Mucosa of gallbladder (tissue), 1 donor: ENCODE measurements around the gene MICA. TPM values are rescaled to one million over a fixed set of nuclear protein-coding genes. Genes with fewer than 3 reads are reported as not detected.
"Not testable (repeated sequence)": the region's sequence is repeated elsewhere in the genome, so short reads cannot be mapped to it uniquely, and the experiment has no call there.

Source experiments
- DNase-seq: peaks from one replicate; pipeline ENCODE4 v3.0.0-alpha.2; 2020; ENCODE audit warnings: low spot score
- total RNA-seq: library from RNA; stranded (reverse); gene quantifications from one replicate; pipeline ENCODE4 v1.2.1, GENCODE V29; 2021
- donor health status: DM: no; HTN: no; CAD: no.

MICA gene
- total RNA-seq, 1 donor from 2014 or later = 31.7 TPM

DNA sequence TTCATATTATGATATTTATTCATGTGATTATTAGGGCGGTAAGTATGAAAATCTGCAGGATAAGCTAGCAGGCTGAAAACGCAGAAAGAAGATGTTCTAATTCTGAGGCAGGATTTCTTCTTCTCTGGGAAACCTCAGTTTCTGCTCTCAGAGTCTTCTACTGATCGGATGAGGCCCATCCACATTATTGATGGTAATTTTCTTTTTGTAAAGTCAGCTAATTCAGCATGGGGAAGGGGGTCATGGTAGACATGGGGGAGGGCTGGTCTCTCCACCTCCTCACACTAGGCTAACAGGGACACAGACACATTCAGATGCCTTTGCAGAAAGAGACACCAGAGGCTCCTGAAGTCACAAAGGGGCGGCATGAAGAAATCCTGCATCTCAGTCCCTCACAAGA, 21.7 kb upstream of the MICA start:
- DNase-seq = no peak

DNA sequence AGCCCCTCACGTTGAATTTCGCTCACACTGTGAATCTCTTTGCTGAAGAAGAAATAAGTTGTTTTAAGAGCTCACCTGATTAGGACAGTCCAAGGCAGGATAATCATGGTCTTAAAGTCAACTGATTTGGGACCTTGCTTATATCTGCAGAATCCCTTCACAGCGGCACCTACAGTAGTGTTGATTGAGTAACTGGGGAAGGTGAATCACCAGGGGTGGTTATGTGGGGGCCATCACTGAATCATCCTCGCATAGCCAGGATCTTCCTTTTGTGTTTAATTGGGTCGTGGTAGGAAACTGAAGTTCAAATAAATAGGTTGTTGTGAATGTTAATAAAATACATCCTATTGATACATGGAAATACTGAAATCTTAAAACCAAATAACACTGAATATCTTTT, 20.2 kb upstream of the MICA start:
- no peak for DNase-seq

DNA sequence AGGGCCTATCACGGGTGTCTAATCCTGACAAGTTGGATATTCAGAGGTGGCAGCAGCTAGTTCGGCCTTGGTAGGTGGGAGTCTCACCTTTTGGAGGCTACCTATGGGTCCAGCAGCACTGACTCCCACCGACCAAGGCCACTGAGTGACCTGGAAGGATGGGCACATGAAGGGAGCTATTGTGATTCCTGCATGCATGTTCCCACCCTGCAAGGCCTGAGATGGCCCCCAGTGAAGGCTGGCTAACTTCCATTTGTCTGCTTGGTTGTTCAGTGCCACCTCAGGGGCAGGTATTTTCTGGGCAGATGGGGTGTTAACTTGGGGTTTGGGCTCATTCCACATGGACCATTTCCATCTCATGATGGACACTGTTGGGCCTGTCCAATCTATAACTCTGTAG, 18.4 kb upstream of the MICA start:
- DNase-seq = no peak

DNA sequence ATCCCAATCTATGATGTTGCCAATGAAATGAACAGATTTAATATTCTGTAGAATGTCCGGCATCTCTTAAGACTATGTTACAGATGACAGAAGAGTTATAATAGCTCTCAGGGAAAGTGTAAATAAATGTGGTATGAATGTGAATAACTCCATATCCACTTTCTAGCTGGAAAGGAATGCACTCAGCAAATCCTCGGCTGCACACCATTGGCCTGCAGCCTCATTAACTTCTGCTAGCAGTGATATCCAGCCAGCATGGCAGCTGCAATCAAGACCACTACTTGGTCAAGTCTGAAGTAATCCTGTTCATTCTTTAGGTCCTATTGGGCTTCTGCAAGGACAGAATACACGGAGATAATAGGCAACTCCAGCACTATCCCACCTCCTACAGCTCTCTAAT, 17.3 kb upstream of the MICA start:
- no peak for DNase-seq

DNA sequence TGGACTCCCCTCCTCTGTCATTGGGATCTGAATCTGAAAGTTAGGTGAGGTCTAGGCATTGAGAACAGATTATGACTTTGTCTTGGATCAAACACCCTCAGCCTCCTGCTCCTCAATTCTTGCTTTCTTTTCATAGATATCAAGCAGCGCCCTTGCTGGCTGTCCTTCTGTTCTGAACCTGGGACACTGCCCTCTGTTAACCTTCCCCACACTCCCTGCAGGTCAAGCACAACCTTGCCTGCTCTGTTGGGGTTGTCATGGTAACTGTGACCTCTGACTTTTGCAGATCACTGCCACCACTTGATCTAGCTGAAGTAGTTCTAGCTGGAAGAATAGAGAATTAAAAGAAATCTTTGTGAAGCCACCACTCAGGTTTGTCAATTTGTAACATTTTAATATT, 16.4 kb upstream of the MICA start:
- DNase-seq = no peak

DNA sequence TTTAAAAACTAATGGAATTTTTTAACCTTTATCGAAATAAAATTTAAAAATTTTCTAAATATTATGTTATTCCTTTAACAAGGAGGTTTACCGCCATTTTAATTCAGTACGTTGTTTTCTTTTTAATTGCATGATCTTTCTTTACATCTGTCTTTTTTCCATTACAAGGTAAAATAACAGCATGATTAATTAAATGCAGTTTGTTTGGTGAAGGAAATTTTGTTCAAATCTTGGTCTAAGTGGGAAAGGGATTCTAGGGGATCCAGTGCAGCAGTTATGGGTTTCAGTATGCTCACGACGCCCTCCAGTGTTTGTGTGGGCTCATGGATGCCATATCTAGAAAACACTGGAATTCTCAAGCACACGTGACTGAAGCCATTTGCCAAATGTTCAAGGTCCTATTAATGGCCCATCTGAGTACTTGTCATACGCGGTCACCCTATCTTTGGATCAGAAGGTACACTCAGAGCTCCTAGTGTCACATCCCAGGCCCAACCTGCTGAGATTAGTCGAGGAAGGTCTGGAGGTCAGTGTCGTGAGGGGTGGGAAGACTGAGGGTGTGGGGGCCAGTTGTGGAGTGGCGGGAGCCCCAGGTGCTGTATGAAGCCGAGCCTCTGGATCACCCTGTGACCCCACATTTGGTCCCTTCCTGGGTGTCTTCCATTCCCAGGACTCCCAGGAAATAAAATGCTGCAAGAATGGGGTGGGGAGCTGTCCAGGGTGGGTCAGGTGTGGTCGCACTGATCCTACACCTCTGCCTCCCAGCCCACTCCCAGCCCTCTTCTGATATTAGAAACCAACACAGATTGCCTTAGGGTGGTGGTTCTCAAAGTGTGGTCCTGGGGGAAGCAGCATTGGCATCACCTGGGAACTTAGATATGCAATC, 14.2 kb upstream of the MICA start:
- not testable (repeated sequence) for DNase-seq

DNA sequence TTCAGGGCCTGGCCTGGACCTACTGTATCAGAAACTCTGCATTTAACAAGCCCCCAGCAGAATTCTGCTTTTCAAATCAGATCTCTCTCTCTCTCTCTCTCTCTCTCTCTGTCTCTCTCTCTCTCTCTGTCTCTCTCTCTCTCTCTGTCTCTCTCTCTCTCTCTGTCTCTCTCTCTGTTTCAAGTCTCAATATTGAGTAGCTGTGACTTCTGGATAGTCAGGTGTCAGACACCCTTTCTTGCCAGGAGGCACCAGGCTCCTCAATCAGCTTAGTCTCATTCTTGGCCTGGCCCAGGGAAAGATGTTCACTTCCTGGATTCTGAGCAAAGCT, 13.6 kb upstream of the MICA start:
- DNase-seq = not testable (repeated sequence)

DNA sequence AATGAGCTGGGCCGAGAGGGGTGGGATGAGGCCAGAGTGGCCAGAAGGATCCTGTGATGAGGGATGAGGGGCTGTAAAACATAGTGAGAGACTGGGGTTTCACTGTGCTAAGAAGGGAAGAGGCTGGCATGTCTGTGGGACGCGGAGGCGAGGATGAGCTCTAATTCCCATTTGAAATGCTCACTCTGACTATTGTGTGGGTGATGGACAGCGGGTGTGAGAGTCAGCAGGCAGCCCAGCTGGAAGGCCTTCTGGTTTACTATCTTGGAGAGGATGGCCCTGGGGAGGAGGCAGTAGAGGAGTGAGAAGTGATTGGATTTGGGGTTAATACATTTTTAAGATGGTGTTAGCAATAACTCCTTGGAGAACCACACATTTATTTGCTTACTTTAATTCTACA, 9.5 kb upstream of the MICA start:
- DNase-seq = no peak

DNA sequence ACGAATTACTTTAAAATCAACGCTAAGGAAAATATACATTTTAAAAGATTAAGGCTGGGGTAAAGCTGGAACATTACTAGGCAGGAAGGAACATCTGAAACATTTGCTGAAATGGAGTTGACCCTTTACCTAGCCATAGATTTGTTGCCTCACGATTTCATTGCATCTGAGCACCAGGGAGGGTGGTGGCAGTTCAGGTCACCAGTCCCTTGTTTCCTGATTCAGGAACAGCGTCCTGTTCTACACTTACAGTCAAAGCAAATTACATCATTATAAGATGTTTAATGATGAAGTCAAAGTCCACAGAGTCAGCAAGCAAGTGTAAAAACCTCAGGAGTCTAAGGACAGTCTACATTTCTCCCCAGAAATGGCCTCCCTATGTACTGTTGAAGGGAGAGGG, 9.0 kb upstream of the MICA start:
- DNase-seq = no peak

DNA sequence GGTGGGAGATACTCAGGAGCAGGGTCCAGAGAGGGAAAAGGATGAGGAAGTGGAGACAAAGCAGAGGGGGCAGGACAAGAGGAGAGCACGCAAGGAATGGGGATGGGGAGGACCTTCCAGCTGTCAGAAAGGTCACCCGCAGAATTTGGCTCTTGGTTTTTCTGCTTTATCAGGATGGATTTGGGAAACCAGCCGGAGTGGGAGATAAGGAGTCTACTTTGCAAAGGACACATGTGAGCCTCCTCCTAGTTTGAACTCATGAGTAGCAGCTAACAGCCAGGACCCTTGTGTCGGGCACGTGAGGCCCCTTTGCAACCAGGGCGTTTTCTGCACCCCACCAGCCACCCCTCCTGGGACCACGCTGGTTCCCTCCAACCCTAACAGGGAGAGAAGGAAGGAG, 7.6 kb upstream of the MICA start:
- DNase-seq = no peak

DNA sequence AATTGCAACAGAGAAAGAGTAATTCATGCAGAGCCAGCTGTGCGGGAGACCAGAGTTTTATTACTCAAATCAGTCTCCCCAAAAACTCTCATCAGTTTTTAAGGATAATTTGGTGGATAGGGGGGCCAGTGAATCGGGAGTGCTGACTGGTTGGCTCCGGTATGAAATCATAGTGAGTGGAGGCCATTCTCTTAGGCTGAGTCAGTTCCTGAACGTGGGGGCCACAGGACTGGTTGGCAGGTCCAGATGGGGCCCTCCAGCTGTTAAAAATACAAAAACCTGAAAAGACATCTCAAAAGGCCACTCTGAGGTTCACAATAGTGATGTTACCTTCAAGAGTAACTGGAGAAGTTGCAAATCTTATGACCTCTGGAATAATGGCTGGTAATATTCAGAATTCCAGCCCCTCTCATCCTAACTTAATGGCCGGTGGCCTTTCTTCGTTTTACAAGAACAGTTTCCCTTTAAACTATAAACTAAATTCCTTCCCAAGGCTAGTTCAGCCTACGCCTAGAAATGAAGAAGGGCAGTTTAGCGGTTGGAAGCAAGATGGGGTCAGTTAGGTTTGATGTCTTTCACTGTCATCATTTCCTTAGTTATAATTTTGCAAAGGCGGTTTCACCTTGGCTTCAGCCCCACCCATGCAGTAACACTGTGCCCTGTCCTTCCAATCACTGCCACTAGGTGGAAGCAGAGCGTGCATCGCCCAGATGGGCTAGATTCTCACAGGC, 6.8 kb upstream of the MICA start:
- peak; percentile 94 for DNase-seq

DNA sequence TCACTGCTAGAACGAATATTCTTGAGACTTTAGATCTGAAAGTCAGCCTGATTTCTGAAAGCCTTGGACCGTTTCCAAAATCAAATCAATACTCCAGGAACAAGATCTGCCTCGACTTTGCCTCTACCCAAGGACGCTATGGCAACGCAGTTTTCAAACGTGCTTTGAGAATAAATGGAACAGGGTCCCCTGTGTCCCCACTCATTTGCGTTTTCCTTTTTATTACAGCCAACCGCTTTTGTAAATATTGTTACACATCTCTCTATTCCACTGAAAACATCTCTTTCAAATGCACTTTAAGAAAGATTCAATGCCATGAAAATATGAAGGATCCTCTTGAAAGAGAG, 6.3 kb upstream of the MICA start:
- DNase-seq = not testable (repeated sequence)

DNA sequence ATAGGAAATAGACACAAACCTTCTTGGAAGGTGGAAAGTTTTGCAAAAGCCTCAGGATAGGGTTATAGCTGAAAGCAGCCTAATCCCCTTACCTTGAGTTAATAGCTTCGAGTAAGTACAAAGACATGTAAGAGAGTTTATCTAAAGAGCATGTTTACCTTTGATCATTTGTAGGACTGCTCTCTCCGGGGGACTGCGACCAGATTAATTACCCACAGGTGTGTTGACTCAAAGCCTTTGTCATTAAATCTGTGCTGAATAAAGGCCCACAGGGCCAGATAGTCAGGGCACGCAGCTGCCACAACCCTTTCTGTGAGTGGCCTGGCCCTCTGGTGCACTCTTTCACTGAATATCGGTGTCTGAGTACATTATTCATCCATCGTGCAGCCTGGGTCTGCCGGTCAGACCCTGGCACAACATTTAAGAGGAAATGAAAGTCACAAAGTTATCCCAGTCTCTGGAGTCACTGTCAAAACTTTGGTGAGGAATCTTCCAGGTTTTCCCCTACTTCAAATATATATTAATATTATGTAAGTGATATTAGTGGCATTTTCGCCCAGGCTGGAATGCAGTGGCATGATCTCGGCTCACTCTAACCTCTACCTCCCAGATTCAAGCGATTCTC, 5.4 kb upstream of the MICA start:
- DNase-seq = no peak

DNA sequence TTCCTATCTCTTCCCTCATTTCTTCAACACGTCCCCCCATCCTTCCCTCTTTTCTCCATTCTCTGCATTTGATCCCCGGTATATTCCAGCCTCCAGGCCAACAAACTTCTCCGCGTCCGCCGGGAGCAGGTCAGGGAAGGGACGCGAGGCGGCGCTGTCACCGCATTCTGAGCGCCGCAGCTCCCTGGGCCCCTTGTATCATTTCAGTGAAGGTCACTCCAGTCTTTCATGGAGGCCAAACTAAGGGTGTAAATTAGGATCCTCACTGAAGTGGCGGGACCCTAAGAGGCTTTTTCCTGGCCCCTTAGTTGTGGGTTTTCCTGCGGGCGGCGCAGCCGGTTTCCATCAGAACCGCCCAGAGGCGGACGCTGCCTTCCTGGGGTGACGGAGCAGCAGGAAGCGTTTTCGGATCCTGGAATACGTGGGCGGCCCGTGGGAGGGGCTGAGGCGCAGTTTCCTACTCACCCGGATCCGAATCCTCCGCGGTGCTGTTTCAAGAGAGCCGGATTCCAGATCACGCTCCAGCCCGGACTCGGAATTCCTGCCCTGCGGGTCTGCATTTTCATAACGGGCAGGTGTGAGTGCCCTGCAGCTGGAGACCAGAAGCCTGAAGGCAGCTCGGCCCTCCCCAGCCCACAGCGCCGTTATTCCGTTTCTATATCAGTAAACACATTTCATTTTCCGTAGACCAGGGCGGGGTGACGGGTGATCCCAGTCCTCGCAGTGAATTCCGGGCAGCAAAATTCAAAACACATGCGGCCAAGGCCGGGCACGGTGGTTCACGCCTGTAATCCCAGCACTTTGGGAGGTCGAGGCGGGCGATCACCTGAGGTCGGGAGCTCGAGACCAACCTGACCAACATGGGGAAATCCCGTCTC, 3.6 kb upstream of the MICA start:
- DNase-seq = peak; percentile 94

DNA sequence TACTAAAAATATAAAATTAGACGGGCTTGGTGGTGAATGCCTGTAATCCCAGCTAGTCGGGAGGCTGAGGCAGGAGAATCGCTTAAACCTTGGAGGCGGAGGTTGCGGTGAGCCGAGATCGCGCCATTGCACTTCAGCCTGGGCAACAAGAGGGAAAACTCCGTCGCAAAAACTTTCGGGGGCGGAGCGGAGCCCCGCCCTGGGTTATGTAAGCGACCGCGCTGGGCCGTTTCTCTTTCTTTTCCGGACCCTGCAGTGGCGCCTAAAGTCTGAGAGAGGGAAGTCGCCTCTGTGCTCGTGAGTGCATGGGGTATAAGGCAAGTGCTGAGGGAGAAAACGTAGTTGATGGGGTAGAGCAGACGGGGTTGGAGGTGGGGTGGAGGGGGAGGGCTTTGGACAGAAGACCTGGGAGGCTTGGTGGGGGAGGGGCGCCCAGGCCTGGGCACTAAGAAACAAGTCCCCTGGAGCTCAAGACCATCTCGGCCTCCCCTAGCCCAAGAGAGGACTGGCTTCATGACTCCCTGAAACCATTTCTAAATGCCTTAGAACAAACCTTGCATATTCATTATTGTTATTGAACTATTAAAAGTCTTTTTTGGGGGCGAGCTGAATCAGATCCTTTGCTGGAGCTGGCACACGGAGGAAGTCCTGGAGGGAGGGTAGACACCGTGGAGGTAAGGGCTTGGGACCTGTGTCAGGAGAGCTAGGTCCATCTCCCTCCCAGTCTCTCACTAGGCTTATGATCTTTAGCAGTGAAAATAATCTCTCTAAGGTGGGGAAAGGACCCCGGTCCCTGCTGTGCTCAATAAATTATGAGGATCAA, 2.7 kb upstream of the MICA start:
- peak; percentile 81 for DNase-seq

DNA sequence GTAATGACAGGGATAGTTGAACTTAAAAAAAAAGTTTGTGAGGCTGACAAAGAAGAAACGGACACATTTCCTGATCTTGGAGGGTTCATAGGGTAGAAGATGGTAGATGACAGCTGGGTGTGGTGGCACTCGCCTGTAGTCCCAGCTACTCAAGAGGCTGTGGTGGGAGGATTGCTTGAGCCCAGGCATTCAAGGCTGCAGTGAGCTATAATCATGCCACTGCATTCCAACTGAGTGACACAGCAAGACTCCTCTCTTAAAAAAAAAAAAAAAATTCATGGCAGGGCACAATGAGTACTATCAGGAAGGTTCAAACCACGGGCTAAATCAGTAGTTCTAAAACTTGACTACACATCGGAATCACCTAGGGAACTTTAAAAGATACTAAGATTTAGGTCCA, 2.0 kb upstream of the MICA start:
- DNase-seq = peak; percentile 44

DNA sequence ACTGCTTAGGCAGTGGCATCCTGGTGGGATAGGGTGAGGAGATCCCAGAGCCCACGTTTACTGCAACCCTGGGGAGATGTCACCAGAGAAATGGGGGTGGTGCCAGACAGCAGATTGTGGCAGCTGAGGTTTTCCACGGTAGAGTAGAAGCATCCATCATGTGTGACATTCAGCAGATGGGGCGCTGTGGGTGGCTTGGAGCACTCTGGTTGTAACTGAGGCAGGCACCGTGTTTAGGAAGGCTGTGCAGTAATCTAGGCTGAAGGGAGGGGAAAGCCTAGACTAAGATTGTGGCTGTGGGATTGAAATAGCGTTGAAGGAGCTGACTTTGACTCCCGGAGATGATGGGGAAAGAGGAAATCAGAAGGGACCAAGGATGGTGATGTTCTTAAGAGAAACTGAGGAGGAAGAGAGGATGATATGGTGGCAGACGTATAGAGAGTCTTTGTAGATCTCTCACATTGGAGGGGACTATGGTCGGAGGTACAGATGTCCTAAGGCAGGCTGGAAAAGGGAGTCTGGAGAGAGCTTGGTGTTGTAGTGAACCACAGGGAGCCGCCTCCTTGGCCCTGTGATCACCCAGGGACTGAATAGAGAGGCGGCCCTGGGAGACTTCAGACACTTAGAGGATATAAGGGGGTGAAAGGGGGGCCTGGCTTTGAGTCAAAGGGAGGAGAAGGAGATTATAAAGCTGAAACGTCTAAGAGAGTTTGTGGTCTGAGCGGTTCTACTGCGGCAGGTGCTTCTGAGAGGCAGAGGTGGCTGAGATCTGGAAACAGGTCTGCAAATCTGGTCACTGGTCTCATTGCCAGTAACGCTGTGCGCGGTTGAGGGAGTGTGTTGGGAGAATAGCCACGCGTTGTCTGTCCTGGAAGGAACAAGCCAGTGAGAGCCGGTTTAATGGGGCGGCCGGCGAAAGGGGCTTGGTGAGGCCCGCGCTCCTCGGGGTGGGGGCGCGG, 792 bp upstream of the MICA start:
- no peak for DNase-seq

DNA sequence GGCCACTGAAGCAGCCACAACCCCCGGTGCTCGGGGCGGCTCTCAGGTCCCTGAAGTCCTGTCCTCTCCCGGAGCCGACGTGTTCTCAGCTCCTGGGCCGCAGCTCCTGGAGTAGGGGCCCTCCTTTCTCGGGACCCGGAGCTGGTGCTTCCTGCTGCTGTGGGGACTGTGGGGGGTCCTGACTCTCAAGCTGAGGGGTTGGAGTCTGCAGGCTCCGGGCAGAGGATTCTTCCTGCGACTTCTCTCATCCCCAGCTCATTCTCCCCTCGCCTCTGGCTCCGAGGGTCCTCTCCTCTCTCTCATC, 618 bp downstream of the MICA start:
- not testable (repeated sequence) for DNase-seq

DNA sequence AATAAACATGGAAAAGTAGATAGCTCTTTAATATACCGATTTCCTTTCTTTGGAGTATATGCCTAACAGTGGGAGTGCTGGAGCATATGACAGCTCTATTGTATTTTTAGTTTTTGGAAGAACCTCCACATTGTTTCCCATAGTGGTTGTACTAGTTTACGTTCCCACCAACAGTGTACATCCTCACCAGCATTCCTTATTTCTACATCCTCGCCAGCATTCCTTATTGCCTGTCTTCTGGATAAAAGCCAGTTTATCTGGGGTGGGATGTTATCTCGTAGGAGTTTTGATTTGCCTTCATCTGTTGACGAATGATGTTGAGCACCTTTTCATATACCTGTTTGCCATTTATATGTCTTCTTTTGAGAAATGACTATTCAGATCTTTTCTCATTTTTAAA, 2.6 kb downstream of the MICA start:
- DNase-seq = no peak

DNA sequence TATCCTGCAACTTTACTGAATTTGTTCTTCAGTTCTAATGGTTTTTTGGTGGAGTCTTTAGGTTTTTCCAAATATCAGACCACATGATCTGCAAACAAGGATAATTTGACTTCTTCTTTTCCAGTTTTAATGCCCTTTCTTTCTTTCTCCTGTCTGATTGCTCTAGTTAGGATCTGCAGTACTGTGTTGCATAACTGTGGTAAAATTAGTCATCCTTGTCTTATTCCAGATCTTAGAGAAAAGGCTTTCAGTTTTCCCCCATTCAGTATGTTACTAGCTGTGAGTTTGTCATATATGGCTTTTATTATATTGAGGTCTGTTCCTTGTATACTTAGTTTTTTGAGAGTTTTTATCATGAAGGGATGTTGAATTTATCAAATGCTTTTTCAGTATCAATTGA, 4.3 kb downstream of the MICA start:
- no peak for DNase-seq
